HPDE6-E6E7 (cell line): ENCODE measurements around the gene KLF17.
"Not testable (repeated sequence)": the region's sequence is repeated elsewhere in the genome, so short reads cannot be mapped to it uniquely, and the experiment has no call there.

Source experiments
- DNase-seq: peaks from one replicate; pipeline ENCODE4 v3.0.0; 2011; ENCODE audit warnings: missing footprints; ENCODE audit errors: extremely low spot score

The KLF17 gene

GRCh38 chr1:44108971-44109370 lies 9.7 kb upstream of the KLF17 start:
- DNase-seq = no peak

- no peak for DNase-seq
Observed at GRCh38 chr1:44110916-44111315, 7.7 kb upstream of the KLF17 start.

- DNase-seq = no peak
Observed at GRCh38 chr1:44111861-44112260, 6.8 kb upstream of the KLF17 start.

DNA sequence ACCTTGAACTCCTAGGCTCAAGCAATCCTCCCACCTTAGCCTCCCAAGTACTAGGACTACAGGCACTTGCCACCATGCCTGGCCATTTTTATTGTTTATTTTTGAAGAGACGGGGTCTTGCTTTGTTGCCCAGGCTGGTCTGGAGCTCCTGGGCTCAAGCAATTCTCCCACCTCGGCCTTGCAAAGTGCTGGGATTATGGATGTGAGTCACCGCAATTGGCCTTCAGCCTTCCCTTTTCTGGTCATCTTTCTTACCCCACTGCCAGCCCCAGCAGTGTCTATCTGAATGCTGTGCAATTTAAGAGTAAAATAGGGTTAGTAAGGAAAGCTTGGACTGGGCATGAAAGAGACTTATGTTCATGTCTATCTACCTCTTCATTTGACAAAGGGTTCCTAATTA lies 6.1 kb upstream of the KLF17 start:
- DNase-seq = no peak

DNA sequence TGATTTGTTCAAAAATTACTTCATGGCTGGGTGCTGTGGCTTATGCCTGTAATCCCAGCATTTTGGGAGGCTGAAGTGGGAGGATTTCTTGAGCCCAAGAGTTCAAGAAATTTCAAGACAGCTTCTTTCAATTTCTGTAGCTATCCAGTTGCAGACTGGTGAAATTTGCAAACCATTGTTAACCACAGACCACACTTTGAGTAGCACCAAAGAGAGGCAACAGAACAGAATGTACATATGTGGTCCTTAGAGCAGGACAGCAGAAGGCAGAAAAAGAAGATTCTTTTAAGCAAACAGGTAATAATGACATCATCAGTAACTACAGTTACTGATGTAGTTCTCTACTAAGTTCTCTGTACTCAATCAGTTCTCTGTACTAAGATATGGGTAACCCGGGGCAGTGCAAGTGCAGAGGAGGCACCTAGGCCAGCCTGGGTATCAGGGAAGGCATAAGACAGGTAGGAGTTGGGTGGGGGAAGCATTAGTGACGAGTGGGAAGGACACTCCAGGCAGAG lies 5.5 kb upstream of the KLF17 start:
- DNase-seq = no peak

DNA sequence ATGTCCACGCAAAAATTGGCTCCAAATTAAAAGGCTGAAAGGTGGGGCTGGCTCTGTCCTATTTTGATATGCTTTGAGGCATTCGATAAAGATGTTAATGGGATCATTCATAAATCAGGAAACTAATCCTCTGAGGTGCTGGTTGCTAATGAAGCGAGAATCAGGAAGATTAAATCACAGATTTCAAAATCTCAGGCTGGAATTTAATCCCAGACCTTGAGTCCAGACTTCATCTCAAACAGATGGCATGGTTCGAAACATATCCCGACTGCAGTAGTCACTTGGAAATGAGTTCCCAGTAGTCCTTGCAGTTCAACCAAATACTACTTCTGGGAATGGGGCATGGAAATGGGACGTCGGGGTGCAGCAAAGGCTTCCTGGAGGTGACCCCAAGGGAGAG lies 4.5 kb upstream of the KLF17 start:
- DNase-seq = no peak

- not testable (repeated sequence) for DNase-seq
Observed at GRCh38 chr1:44117272-44117671, 1.3 kb upstream of the KLF17 start.

DNA sequence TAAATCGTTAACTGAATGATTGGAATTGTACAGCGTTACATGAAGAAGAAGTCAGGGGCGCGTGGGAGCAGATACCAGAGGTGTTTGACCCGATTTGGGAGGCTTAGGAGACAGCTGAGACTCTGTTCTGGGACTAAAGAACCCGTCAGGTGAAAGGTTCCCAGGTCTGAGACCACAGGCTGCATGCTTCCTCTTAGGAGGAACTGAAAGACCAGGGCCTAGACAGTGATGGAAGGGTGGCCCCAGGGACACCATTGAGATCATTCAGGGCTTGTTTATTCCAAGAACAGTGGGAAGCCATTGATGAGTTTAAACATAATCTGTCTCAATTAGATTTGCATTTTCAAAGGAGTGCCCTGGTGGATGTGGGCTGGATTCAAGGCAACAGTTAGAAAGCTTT lies 904 bp downstream of the KLF17 start:
- no peak for DNase-seq

- no peak for DNase-seq
Observed at GRCh38 chr1:44120398-44120949, 1.9 kb downstream of the KLF17 start.

DNA sequence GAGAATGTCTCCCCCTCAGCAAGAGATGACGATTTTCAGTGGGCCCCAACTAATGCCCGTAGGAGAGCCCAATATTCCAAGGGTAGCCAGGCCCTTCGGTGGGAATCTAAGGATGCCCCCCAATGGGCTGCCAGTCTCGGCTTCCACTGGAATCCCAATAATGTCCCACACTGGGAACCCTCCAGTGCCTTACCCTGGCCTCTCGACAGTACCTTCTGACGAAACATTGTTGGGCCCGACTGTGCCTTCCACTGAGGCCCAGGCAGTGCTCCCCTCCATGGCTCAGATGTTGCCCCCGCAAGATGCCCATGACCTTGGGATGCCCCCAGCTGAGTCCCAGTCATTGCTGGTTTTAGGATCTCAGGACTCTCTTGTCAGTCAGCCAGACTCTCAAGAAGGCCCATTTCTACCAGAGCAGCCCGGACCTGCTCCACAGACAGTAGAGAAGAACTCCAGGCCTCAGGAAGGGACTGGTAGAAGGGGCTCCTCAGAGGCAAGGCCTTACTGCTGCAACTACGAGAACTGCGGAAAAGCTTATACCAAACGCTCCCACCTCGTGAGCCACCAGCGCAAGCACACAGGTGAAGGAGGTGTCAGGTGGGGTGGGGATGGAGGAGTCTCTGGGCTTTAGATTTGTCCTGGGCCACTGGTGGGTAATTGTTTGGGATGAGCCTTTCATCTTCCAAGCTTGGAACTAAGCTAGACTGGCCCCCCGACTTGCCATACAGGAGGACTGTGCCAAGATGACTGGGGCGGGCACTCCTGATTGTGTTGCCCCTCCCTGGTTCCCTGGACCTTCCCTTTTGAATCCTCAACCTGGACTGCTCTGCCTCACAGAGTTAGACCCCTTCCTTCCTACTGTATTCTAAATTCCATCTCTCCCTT lies 11.2 kb downstream of the KLF17 start:
- DNase-seq = no peak

GRCh38 chr1:44131411-44131810 lies 12.8 kb downstream of the KLF17 start:
- DNase-seq = no peak

DNA sequence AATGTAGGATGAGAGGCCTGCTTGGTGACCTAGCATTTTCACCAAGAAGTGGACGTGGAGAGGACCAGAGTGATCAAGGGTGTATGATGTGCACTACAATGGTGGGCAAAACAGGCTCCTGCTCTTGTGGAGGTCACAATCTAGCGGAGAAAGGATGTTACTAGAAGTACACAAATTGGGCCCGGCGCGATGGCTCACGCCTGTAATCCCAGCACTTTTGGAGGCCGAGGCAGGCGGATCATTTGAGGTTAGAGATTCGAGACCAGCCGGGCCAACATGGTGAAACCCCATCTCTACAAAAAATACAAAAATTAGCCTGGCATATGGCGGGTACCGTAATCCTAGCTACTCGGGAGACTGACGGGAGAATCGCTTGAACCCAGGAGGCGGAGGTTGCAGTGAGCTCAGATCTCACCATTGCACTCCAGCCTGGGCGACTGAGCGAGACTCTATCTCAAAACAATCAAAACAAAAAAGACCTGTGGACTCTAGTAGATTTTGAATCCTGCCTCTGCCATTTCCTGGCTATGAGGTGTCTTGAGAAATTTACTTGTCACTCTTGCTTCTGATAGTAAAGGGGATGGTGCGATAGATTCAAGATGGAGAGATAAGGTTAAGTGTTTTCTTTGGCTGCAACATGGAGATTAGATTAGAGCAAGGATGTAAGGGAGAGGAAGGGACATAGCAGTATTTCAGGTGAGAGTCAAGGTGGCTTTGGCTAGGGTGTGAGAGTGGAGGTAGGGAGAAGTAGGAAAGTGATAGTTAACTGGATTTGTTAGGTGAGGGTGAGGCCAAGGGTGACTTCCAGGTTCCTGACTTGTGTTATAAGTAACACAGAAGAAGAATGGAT lies 15.7 kb downstream of the KLF17 start:
- DNase-seq = no peak

- DNase-seq = no peak
Observed at GRCh38 chr1:44135886-44136285, 17.3 kb downstream of the KLF17 start.

GRCh38 chr1:44138239-44138638 lies 19.6 kb downstream of the KLF17 start:
- no peak for DNase-seq

- DNase-seq = not testable (repeated sequence)
Observed at GRCh38 chr1:44139565-44139964, 20.9 kb downstream of the KLF17 start.

DNA sequence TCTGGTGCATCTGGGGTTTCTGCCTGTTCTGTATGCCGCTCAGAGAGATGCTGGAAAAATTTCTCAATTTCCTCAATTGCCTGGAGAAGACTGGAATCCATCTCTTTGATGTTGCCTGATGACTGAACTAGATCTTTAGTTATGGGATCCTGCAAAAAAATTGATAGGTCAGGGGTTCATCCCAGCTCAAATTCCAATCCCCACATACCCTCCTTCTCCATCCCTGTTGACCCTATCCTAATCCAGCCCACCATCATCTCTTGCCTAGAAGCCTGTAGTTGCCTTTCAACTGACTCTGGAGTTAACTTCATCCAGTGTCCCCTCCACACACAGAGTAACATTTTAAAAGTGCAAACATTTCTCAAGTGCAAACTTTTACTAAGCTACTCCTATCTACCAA lies 22.9 kb downstream of the KLF17 start, which contains the start of gene KLF18:
Gene KLF18, minus strand, starts transcription at position 101 of the 400 bp plus-strand sequence. Its CDS starts 0 bp downstream, at position 101.
- no peak for DNase-seq

DNA sequence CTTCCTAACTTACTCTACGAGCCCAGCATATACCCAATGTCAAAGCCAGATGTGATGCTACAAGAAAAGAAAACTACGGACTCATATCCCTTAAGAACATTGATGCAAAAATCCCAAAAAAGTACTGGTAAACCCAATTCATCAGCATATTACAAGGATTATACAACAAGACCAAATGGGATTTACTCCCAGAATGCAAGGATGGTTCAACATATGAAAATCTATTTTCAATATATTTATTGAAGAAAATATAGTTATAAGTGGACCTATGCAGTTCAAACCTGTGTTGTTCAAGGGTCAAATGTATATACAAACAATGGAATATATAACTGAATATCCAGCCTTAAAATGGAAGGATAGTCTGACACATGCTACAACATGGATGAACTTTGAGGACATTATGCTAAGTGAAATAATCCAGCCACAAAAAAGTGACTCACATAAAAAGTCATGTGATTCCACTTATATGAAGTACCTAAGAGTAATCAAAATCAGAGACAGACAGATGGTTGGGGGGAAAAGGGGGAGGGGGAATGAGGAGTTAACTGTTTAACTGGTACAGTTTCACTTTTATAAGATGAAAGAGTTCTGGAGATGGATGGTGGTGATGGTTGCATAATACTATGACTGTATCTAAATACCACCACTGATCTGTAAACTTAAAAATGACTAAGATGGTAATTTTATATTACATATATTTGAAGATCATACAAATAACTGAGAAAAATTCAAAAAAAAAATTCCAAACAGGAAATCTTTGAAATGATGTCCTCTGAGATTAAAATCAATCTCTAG lies 26.5 kb downstream of the KLF17 start:
- no peak for DNase-seq

DNA sequence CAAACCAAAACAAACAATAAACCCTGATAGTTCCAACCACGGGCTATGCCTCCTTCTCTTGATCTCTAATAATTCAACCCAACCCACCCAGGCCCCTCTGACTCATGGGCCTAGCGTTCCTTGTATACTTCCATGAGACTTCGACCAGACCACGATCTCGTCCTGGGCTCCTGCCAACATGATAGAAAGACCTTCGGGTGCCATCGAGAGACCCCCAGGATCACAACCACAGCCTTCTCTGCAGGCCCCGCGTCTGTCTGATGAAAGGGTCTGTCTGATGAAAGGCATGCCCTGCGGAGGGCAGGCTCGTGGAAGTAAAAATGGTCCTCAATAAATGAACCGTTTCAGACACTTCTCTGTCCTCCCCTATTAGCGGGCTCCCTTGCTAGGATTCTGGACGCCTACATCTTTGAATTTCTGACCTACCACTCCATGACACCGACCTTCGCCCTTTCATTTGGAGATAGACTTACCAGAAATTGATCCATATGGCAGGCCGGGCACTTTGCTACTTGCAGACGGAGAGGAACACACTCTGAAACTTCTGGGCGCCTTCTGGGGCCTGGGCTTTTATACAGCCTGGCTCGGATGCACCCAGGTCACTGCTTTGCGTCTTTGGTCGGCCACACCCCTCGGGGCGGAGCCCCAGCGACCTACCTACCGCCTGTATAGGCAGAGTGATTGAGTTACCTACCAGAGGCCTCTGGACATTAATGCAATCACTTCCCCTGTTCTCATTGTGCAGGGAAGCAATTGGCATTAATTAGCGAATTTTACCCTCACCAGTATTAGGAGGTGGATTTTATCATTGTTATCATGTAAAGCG lies 28.1 kb downstream of the KLF17 start:
- DNase-seq = no peak

DNA sequence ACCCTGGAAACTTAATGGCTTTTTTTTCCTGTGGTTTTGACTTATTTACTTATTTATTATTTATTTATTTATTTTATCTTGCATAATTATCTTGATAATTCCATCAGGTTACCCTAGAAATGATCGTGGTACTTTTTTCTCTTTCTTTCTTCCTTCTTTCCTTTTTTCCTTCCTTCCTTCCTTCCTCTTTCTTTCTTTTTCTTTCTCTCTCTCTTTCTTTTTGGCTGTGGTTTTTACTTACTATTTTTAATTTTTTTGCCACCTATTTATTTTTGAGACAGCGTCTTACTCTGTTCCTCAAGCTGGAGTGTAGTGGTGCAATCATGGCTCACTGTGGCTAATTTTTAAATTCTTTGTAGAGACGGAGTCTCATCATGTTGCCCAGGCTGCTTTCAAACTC lies 29.0 kb downstream of the KLF17 start:
- DNase-seq = no peak

DNA sequence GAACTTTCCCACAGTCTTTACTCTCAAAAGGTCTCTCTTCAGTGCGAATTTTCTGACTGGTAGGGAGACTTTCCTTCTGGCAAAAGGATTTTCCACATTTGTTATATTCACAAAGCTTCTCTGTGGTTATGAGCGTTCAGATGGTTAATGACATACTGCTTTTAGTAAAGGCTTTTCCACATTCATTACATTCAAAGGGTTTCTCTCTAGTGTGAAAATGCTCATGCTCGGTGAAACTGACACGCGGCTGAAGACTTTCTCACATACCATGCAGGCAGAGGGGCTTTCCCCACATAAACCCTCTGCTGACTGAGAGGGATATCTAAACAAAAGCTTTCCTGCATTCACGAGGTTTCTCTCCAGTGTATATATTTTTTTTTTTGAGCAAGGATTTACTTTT lies 32.7 kb downstream of the KLF17 start:
- DNase-seq = no peak
